NB4 (cell line): ENCODE results near the gene AFAP1.

Experiments
- CTCF ChIP-seq: IDR thresholded peaks from one replicate; pipeline ENCODE4 v1.5.1; 2012; ENCODE audit warnings: low read depth, low read length
- POLR2A ChIP-seq: IDR thresholded peaks from 2 replicates; pipeline ENCODE4 v1.6.1; 2011; ENCODE audit warnings: mild to moderate bottlenecking; ENCODE audit not compliant: insufficient read length; ENCODE audit errors: extremely low read depth

GRCh38 chr4:7924570-7924969 lies 15.1 kb downstream of the AFAP1 start:
- TF ChIP-seq POLR2A (no peak), CTCF (no peak)
